ENCODE results near the gene ATF6B.

Gene ATF6B

GRCh38 chr6:32131439-32131948, 3.4 kb upstream of the ATF6B start:
- DNase-seq (ENCODE audit: low spot score) = no peak

GRCh38 chr6:32129297-32130088, 1.4 kb upstream of the ATF6B start:
- no peak for DNase-seq (ENCODE audit: low spot score)

DNA sequence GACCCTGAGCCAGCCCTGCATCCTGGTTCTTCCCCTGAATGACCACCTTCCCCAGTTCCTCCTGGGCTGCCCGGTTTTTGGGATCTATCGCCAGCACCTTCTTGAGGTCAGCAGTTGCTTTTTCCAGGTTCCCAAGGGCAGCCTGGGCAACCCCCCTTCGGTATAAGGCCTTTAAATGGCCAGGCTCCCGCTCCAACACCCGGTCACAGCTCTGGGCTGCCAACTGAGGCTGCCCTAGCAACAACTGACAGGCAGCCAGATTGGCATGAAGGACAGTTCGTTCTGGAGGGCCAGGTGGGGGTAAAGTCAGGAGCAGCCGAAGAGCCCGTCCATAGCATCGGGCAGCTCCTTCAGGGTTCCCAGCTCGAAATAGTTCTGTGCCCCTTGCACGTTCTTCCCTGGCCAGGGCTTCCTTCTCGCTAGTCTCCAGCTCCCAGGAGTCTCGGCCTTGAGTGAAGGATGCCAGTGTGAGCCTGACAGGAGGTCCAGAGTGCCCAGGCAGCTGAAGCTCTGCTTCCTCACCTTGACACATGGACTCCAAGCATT, 778 bp upstream of the ATF6B start:
- DNase-seq (ENCODE audit: low spot score) = no peak

GRCh38 chr6:32127409-32127716, 683 bp downstream of the ATF6B start:
- DNase-seq (ENCODE audit: low spot score) = no peak

DNA sequence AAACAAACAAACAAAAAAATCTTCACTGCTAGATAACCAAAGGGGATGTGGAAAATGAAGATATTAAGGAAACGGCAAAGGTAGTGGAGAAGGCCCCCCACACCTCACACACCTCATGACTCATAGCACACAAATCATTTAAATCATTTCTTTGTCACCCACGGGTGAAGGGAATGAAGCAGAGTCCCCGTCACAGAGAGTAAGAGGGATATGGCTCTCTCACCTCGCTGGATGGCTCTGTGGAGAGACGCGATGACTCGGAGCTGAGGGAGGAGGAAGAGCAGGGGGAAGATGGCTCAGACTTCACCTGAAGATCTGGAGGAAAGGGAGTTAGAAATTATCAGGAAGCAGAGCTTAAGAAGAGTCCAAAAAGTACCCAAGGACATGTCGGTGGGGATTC, 1.2 kb downstream of the ATF6B start:
- no peak for DNase-seq (ENCODE audit: low spot score)

DNA sequence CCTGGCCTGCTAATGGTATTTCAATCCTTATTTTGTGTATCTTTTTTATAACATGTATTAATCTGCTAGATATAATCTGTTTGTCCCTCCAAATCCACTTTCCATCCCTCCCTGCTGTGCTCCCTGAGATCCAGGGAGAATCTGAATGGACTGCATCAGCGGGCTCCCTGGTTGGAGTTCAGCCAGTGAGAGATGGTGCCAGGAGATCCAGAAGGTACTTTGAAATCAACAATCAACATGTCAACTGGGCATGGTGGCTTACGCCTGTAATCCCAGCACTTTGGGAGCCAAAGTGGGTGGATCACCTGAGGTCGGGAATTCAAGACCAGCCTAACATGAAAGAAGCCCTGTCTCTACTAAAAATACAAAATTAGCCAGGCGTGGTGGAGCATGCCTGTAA, 4.4 kb downstream of the ATF6B start:
- no peak for DNase-seq (ENCODE audit: low spot score)

- DNase-seq (ENCODE audit: low spot score) = no peak
These were observed 7.4 kb downstream of the ATF6B start for GRCh38 chr6:32120573-32121059.

- peak; percentile 84 for DNase-seq (ENCODE audit: low spot score)
These were observed 9.0 kb downstream of the ATF6B start for GRCh38 chr6:32118782-32119628.

- no peak for DNase-seq (ENCODE audit: low spot score)
These were observed 10.6 kb downstream of the ATF6B start for GRCh38 chr6:32117461-32117860.

GRCh38 chr6:32116674-32117073, 11.4 kb downstream of the ATF6B start:
- DNase-seq (ENCODE audit: low spot score) = no peak

DNA sequence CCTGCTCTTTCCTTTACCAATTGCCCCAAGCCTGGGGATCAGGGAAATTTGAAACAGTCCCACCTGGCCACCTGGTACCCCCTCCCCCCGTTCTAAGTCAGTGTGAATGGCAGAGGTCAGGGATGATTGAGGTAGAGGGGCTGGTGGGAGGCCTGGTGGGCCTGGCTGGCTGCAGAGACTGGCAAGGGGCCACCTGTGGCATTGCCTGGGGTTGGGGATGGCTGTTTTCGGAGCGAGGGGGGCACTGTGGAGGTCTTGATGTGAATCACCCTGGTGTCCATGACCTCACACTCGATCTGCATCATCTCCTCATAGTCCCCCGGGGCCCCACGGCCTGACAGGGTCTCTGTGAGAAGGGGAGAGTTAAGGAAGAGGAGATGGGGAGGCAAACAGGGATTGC, 12.4 kb downstream of the ATF6B start:
- no peak for DNase-seq (ENCODE audit: low spot score)

DNA sequence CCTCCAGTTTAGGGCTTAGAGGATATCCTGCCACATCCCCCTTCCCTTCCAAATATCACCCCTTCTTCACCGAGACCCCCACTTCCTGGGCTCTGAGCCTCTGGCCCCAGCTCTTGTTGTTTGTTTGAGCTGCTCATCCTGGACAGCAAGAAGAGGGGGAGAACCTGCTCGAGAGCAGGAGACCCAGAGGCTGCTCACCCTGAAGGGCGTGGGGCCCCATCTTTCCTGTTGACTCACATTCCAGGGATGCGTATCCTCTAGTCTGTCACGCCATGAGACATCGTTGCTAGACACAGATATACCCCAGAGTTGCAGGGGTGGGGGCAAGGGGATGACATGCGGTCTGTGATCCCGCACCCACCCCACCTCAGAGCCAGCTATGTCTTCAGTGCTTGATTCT, 13.2 kb downstream of the ATF6B start:
- no peak for DNase-seq (ENCODE audit: low spot score)

DNA sequence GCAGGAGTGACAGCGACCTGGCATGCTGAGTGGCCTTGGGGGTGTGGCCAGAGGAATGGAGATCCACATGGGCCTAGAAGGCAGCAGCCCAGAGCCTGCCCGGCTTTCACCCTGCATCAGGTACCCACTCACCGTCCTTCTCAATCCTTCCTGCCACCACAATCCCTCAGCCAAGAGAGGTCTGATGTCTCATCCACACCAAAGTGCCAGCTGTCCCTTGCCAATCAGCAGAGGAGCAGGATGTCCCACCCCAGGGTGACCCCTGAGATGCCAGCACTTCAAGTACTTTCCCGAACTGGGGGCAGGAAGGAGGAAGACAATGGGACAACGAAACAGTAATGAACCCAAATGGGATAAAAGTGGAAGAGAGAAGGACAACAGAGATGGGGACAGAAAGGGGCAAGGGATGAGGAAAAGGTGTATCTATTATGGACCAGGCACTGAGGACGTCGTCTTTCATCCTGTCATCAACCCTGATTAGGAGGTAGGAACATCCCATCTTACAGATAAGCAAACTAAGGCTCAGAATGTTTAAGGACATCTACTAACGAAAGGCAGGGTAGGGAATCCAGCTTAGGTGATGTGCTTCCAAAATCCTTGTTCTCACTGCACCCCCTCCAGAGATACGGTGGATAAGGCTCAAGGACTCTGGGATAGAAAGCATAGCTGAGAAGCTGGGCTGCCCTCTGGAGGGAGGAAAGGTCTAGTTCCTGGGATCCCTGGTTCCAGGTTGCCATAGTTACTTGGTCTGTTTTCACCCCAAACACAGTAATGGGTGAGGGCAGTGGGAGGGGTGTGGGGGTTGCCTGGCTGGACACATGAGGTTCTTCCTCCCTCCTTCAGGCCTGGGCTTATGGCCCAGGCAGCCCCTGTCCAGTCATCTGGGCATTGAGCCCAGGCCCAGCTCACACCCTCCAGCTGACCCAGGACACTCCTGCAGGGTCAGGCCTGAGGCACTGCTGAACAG, 14.4 kb downstream of the ATF6B start:
- DNase-seq (ENCODE audit: low spot score) = peak; percentile 57

- DNase-seq (ENCODE audit: low spot score) = no peak
These were observed 15.5 kb downstream of the ATF6B start for GRCh38 chr6:32112431-32112980.

DNA sequence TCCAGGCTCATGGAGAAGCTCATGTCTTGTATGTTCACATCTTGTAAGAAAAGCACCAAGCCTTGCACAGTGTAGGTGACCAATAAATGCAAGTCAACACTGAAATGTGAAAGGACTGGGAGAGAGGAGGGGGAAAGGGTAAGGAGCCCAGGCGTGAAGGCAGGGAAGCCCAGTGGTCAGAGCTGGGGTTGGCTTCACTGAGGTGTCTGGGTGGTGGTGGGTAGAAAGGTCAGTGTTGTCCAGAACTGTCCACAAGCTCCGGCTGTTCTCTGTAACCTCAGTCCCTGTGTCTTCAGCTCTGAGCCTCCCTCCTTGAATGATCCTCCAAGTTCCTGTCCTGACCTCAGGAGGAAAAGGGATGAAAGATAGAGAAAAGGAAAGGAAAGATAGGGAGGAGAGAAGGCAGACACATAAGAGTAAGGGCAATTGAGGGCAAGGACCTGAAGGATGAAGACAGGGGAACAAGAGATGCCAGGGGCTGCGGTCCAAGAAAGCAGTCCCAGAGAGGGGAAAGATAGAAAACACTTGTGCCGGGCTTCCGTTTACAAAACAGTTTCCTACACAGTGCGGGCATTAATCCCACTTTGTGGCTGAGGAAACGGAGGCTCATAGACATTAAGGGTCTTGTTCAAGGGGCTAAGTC, 16.5 kb downstream of the ATF6B start:
- DNase-seq (ENCODE audit: low spot score) = no peak

DNA sequence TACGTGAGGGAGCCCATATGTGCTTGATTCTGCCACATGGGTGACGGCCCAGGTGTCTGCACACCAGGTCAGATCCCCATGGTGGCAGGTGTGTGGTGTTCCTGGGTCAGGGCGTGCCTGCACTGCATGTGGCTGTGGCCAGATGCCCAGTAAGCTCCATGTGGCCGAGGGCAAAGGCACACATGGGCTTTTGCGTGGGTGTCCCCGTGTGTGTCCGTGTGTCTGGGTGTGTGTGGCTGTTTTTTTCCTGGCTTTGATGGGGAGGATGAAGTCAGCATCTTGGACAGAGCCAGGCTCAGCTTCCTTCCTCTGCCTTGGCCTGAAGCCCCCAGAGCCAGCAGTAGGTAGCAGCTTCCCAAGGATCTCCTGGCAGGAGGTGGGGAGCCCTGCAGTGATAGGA, 17.4 kb downstream of the ATF6B start:
- no peak for DNase-seq (ENCODE audit: low spot score)

DNA sequence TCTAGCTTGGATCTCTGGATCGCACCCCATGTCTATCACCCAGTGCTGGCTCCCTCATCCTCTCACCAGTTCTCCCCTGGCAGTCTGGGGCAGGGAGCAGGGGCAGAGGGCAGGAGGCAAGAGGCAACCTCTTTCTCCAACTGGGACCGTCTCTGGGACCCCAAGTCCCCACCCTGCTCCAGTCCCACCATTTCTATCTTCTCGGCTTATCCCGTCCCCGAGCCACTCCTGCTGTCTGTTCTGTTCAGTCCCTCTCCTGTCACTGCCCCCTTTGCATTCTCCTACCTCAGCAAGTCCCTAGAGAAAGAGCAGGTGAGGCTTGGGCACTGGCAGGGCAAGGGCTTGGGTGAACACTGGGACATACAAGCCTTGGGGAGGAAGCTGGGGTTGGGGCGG, 18.3 kb downstream of the ATF6B start:
- DNase-seq (ENCODE audit: low spot score) = no peak

DNA sequence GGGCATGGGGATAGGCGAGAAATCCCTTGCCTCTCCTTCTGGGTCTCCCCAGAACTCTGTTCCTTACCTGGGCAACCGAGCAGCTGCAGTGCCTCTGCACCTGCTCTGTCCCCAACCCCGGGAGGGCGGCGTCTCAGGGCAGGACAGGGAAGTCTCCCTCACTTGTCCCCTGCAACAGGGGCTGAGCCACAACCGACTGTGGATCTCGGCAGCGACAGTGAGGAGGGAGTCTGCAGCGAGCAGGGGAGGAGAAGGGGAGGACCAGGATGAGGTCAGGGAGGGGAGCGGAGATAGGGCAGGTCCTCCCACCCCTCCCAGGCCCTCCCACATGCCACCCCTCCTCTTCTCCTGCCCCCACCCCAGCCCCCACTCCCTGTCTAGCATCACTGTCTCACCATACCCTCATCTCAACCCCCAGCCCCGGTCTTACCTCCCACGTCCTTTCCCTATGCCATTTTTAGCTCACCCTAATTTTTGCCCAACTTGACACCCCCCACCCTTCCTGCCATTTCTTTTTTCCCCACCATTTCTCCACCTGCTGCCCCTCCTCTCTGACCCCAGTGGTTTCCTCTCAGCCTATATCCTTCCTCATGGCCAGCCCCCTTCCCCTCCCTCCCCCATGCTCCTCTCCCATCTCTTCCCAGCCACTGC, 18.8 kb downstream of the ATF6B start, which contains the start of gene TNXB:
TSS of gene TNXB (minus strand) at position 225 of the 651 bp plus-strand sequence. CDS start 11,140 bp downstream, outside the sequence.
- no peak for DNase-seq (ENCODE audit: low spot score)

DNA sequence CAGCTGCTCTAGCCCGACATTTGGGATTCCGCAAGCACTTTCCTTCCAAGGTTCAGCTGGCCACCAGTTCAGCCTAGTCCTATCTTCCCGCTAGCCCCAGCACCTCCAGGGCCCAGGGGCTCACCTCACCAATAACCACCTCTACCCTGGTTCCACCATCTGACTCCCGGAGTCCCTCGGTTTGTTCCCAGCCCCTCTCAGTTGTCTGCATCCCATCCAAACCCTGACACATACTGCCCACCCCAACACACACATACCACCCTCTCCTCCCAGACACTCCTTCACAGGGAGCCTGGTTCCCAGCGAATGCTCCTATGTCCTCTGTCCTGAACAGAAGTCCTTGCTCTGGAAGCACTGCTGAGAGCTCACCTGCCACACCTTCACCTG, 19.3 kb downstream of the ATF6B start:
- no peak for DNase-seq (ENCODE audit: low spot score)

GRCh38 chr6:32108094-32108627, 19.9 kb downstream of the ATF6B start:
- no peak for DNase-seq (ENCODE audit: low spot score)

Data from pons (tissue), 1 donor.